Body of pancreas (tissue), 4 donors: ENCODE measurements around the gene RASGRF2. TPM values are rescaled to one million over a fixed set of nuclear protein-coding genes. Genes with fewer than 3 reads are reported as not detected.
A peak's percentile ranks its signal among the peaks of the same experiment; 100 is the strongest.

Experiments
- ATAC-seq: fragments of 150-250 bp; one replicate; pipeline ENCODE4 v1.9.1; 2016
- DNase-seq, 4 donors: peaks; one replicate each; pipeline ENCODE4 v3.0.0-alpha.2; 2019
- H3K27ac ChIP-seq, 4 donors: fragments of 200-600 bp; sonication (generic); 1 replicate in 3 of 4; 2 replicates in 1 of 4; pipeline versions ENCODE4 v1.5.1 to v1.6.1; 2016 to 2019; ENCODE audit warnings: mild to moderate bottlenecking in 1 of 4, mixed read lengths in 1 of 4, moderate library complexity in 1 of 4
- H3K27me3 ChIP-seq, 2 donors: fragments of 200-600 bp; sonication (generic); one replicate each; pipeline ENCODE4 v1.6.0; 2016; ENCODE audit warnings: mild to moderate bottlenecking in 1 of 2
- H3K36me3 ChIP-seq, 2 donors: fragments of 200-600 bp; sonication (generic); replicated peaks in 1 of 2; 2 replicates each; pipeline ENCODE4 v1.5.1; 2016; ENCODE audit warnings: low read depth in 2 of 2; ENCODE audit not compliant: insufficient read depth in 1 of 2
- H3K4me1 ChIP-seq: fragments of 200-600 bp; sonication (generic); one replicate; pipeline ENCODE4 v1.6.0; 2016
- H3K4me3 ChIP-seq, 2 donors: fragments of 200-600 bp; sonication (generic); 1 replicate in 1 of 2; 2 replicates in 1 of 2; pipeline ENCODE4 v1.5.1; 2016 to 2019
- H3K9me3 ChIP-seq, 3 donors: fragments of 200-600 bp; sonication (generic); 1 replicate in 2 of 3; 2 replicates in 1 of 3; pipeline ENCODE4 v1.5.1; 2016
- CTCF ChIP-seq, 7 experiments: fragments of 450-650 bp in 4 of 7; fragments of 200-600 bp in 3 of 7; sonication (generic) in 3 of 7; IDR thresholded peaks; one replicate each; pipeline ENCODE4 v1.5.1; 2016 to 2019; ENCODE audit warnings: antibody characterized with exemption in 7 of 7
- POLR2A ChIP-seq, 3 donors: fragments of 450-650 bp; IDR thresholded peaks; one replicate each; pipeline ENCODE4 v1.6.1; 2016; ENCODE audit warnings: antibody characterized with exemption in 3 of 3, mild to moderate bottlenecking in 2 of 3
- WGBS, 2 donors: methylation state at CpG; one replicate each; pipeline ENCODE4 v1.1.5; 2017; 5-methylcytosine and 5-hydroxymethylcytosine counted together
- intact Hi-C: fragments of 100-400 bp; cut with DNase I; formaldehyde crosslinking; loops from one replicate; pipeline ENCODE4 v1.15.1; 2023
- total RNA-seq, 2 donors: library from RNA; depleted of rRNA; stranded (reverse); fragments of >200 nt; gene quantifications; one replicate each; pipeline ENCODE4 v1.1.0, GENCODE V29; 2016

RASGRF2 gene
- total RNA-seq, 2 donors from 2014 or later, result 1.6 to 3.6 TPM

GRCh38 chr5:81183811-81184748 lies 223.9 kb downstream of the RASGRF2 start:
- Histone ChIP-seq H3K4me1 (no peaks in the 10 kb centered on the region), H3K27me3 (no peaks in the 10 kb centered on the region), H3K4me3 (no peak overlapping the region), H3K36me3 (no peaks in the 10 kb centered on the region), H3K9me3 (no peaks in the 10 kb centered on the region), H3K27ac (no peak overlapping the region)
- DNase-seq (no peak), ATAC-seq (no peak)
- intact Hi-C loops, result no loop called here
- WGBS, 2 donors, result 77 to 82% methylated on average over 11 of the region's 11 CpGs
- TF ChIP-seq CTCF (IDR thresholded peaks at IDR 0.05), result no peak

GRCh38 chr5:81184749-81185110 lies 224.6 kb downstream of the RASGRF2 start:
- no peak for DNase-seq
- H3K27me3 ChIP-seq, result no peaks in the 10 kb centered on the region
- no peaks in the 10 kb centered on the region for H3K9me3 ChIP-seq
- ATAC-seq, result no peak
- H3K4me1 ChIP-seq, result no peaks in the 10 kb centered on the region
- H3K36me3 ChIP-seq, result no peaks in the 10 kb centered on the region
- H3K4me3 ChIP-seq, result no peak overlapping the region
- WGBS, 2 donors, result 56 to 80% methylated on average over 5 to 6 of the region's 6 CpGs
- TF ChIP-seq POLR2A (IDR thresholded peaks at IDR 0.05) (no peak), CTCF (IDR thresholded peaks at IDR 0.05) (no peak)
- intact Hi-C loops, result no loop called here
- H3K27ac ChIP-seq, result no peak overlapping the region

- no peak for TF ChIP-seq CTCF (IDR thresholded peaks at IDR 0.05)
- no peaks in the 10 kb centered on the region for H3K27me3 ChIP-seq
- WGBS, 2 donors, result 21 to 23% methylated on average over 6 of the region's 6 CpGs
- H3K9me3 ChIP-seq, result no peaks in the 10 kb centered on the region
- no peak overlapping the region for H3K4me3 ChIP-seq
- intact Hi-C loops, result no loop called here
- H3K4me1 ChIP-seq, result no peaks in the 10 kb centered on the region
- H3K36me3 ChIP-seq, result no peaks in the 10 kb centered on the region
- no peak overlapping the region for H3K27ac ChIP-seq
- peak in 3 of 4 donors; percentile 12 to 33 (median 29) for DNase-seq
- no peak for ATAC-seq
Measured at GRCh38 chr5:81187885-81188284, 227.7 kb downstream of the RASGRF2 start.

GRCh38 chr5:81188962-81189361 lies 228.8 kb downstream of the RASGRF2 start:
- Histone ChIP-seq H3K4me3 (no peak overlapping the region), H3K27me3 (no peaks in the 10 kb centered on the region), H3K9me3 (no peaks in the 10 kb centered on the region), H3K36me3 (no peaks in the 10 kb centered on the region), H3K27ac (no peak overlapping the region), H3K4me1 (no peaks in the 10 kb centered on the region)
- ATAC-seq, result no peak
- intact Hi-C loops, result no loop called here
- TF ChIP-seq CTCF (IDR thresholded peaks at IDR 0.05) (no peak), POLR2A (IDR thresholded peaks at IDR 0.05) (no peak)
- no peak for DNase-seq
- 46 to 63% methylated on average over 6 of the region's 6 CpGs for WGBS, 2 donors
